ENCODE results near the gene CPEB4. TPM values are rescaled to one million over a fixed set of nuclear protein-coding genes. Genes with fewer than 3 reads are reported as not detected.

The CPEB4 gene
- total RNA-seq, 1 experiment from 2014 or later, result 27.7 TPM

DNA sequence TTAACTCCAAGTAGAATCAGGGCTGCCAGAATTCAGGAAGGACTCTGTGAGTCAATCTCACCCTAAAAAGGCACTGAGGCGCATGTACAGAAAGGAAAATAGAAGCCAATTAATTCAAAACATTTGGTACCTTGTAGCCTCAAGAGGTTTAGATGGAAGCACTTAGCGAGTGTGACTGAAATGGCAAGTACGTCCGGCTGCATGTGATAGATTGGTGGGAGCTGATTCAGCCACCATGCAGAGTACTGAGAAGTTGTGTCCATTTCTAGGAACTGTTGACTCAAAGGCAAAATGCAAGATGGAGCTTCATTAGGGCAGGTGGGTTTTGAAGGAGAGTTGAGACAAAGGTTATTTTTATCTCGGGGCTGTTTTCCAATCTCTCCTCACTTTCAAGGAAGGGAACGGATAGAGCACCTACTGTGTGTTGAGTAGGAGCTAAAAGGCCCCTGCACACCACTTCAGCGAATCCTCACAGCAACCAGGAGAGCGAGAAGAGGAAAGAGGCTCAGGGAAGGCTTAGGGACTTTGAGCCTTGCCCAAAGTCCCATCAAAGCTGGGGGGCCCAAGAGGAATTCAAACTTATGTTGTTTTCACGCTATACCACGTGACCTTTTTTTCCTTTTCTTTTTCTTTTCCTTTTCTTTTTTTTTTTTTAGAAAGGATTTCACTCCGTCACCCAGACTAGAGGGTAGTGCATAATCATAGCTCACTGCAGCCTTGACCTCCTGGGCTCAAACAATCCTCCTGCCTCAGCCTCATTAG is 34.6 kb upstream of the CPEB4 start:
- Histone ChIP-seq H3K27me3 (ENCODE audit: control insufficient read depth, insufficient read depth, low read length) (no peaks in the 10 kb centered on the region), H3K9me3 (ENCODE audit: control insufficient read depth, insufficient read depth, low read depth, low read length) (peaks cover 5% of the 10 kb centered on the region; the same call in 1 of the 2 replicates), H3K4me3 (ENCODE audit: low read depth in 2 of 2, low read length in 2 of 2) (no peak overlapping the region), H3K4me1 (ENCODE audit: control insufficient read depth, insufficient read depth, low read length) (no peaks in the 10 kb centered on the region), H3K27ac (ENCODE audit: low read length) (no peak overlapping the region), H3K36me3 (ENCODE audit: control insufficient read depth, insufficient read depth, low read length) (no peaks in the 10 kb centered on the region)
- intact Hi-C loops (cut with micrococcal nuclease; ENCODE audit: unreplicated experiment), result no loop called here
- in situ Hi-C loops (cut with HindIII; ENCODE audit: low pct_unique_long_range_greater_than_20kb, low sequenced_read_pairs), result no loop called here
- ChIA-PET POLR2A (no interaction called here), CTCF (interaction anchor here (0.9 kb wide), 1 partner anchor 24 kb away, joined by 3 read pairs; no protein-coding TSS in a partner anchor)
- no peak for ATAC-seq
- BruUV-seq (replicated peaks), result no TSS peak
- DNase-seq (ENCODE audit: low read depth, low spot score), result no peak
- TF ChIP-seq, protein P1, sequence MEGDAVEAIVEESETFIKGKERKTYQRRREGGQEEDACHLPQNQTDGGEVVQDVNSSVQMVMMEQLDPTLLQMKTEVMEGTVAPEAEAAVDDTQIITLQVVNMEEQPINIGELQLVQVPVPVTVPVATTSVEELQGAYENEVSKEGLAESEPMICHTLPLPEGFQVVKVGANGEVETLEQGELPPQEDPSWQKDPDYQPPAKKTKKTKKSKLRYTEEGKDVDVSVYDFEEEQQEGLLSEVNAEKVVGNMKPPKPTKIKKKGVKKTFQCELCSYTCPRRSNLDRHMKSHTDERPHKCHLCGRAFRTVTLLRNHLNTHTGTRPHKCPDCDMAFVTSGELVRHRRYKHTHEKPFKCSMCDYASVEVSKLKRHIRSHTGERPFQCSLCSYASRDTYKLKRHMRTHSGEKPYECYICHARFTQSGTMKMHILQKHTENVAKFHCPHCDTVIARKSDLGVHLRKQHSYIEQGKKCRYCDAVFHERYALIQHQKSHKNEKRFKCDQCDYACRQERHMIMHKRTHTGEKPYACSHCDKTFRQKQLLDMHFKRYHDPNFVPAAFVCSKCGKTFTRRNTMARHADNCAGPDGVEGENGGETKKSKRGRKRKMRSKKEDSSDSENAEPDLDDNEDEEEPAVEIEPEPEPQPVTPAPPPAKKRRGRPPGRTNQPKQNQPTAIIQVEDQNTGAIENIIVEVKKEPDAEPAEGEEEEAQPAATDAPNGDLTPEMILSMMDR (IDR thresholded peaks at IDR 0.05), result no peak
- TF ChIP-seq POLR2AphosphoS5 (IDR thresholded peaks at IDR 0.05; ENCODE audit: low read depth, low read length), result no peak

DNA sequence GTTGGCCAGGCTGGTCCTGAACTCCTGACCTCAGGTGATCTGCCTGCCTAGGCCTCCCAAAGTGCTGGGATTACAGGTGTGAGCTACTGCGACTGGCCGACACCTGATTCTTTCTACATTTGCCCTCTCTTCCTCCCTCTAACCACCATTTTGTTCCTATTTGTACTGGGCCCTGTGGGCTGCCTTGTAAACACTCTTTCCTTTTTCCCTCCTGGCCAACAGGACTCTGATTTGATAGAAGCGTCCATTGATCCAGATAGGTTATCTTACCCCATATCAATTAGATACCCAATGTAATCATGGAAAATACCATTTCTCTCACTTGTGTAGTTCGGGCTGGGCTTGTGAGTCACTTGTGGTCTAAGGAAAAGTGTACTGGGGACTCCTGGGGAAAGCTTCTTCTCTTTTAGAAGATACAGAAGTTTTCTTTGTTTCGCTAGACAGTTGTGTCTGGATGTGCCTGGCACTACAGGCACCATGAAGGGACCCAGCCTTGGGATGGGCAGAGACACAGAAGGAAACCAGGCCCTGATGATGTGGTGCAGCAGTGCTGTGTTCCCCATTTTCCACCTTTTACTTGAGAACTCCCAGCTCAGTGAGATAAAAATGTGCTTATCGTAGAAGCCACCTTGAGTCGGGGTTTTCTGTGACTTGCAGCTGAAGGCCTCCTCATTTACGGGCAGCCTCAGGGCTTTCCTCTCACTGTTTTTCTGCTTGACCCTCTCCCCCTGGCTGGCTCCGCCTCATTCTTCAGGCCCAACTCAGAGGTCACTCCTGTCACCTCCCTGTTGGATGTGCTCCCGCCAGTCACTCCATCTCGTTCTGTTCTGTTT is 32.8 kb upstream of the CPEB4 start:
- ATAC-seq (no peak), DNase-seq (ENCODE audit: low read depth, low spot score) (no peak)
- in situ Hi-C loops (cut with HindIII; ENCODE audit: low pct_unique_long_range_greater_than_20kb, low sequenced_read_pairs), result no loop called here
- Histone ChIP-seq H3K27me3 (ENCODE audit: control insufficient read depth, insufficient read depth, low read length) (no peaks in the 10 kb centered on the region), H3K9me3 (ENCODE audit: control insufficient read depth, insufficient read depth, low read depth, low read length) (no peaks in the 10 kb centered on the region), H3K4me3 (ENCODE audit: low read depth in 2 of 2, low read length in 2 of 2) (no peak overlapping the region), H3K27ac (ENCODE audit: low read length) (no peak overlapping the region), H3K36me3 (ENCODE audit: control insufficient read depth, insufficient read depth, low read length) (no peaks in the 10 kb centered on the region), H3K4me1 (ENCODE audit: control insufficient read depth, insufficient read depth, low read length) (no peaks in the 10 kb centered on the region)
- ChIA-PET CTCF (interaction anchor here (0.6 kb wide), 1 partner anchor 41 kb away, joined by 5 read pairs; no protein-coding TSS in a partner anchor), POLR2A (no interaction called here)
- no TSS peak for BruUV-seq (replicated peaks)
- intact Hi-C loops (cut with micrococcal nuclease; ENCODE audit: unreplicated experiment), result no loop called here
- TF ChIP-seq, protein P2, sequence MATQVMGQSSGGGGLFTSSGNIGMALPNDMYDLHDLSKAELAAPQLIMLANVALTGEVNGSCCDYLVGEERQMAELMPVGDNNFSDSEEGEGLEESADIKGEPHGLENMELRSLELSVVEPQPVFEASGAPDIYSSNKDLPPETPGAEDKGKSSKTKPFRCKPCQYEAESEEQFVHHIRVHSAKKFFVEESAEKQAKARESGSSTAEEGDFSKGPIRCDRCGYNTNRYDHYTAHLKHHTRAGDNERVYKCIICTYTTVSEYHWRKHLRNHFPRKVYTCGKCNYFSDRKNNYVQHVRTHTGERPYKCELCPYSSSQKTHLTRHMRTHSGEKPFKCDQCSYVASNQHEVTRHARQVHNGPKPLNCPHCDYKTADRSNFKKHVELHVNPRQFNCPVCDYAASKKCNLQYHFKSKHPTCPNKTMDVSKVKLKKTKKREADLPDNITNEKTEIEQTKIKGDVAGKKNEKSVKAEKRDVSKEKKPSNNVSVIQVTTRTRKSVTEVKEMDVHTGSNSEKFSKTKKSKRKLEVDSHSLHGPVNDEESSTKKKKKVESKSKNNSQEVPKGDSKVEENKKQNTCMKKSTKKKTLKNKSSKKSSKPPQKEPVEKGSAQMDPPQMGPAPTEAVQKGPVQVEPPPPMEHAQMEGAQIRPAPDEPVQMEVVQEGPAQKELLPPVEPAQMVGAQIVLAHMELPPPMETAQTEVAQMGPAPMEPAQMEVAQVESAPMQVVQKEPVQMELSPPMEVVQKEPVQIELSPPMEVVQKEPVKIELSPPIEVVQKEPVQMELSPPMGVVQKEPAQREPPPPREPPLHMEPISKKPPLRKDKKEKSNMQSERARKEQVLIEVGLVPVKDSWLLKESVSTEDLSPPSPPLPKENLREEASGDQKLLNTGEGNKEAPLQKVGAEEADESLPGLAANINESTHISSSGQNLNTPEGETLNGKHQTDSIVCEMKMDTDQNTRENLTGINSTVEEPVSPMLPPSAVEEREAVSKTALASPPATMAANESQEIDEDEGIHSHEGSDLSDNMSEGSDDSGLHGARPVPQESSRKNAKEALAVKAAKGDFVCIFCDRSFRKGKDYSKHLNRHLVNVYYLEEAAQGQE (IDR thresholded peaks at IDR 0.05; ENCODE audit: insufficient read depth in 1 of 2, low read depth in 2 of 2, low read length in 1 of 2), result no peak
- TF ChIP-seq, protein P1 (IDR thresholded peaks at IDR 0.05), result no peak
- TF ChIP-seq SIN3A (IDR thresholded peaks at IDR 0.05; ENCODE audit: borderline replicate concordance, insufficient read depth, low read depth, low read length), result no peak

All from Panc1 (cell line).